Hindlimb muscle (tissue), 1 donor: ENCODE measurements around the gene FERMT2. TPM values are rescaled to one million over a fixed set of nuclear protein-coding genes. Genes with fewer than 3 reads are reported as not detected.
"Not testable (repeated sequence)": the region's sequence is repeated elsewhere in the genome, so short reads cannot be mapped to it uniquely, and the experiment has no call there.

Experiments
- DNase-seq: peaks from one replicate; pipeline ENCODE4 v3.0.0-alpha.2; 2013
- polyA plus RNA-seq: library from polyadenylated mRNA; unstranded; fragments of 120-200 nt; gene quantifications from one replicate; pipeline ENCODE4 v1.2.1, GENCODE V29; 2013; ENCODE audit not compliant: insufficient read length

FERMT2 gene
- polyA plus RNA-seq, 1 donor, result 80.5 TPM

- no peak for DNase-seq
Measured at GRCh38 chr14:52939427-52939826, 11.4 kb downstream of the FERMT2 start.

GRCh38 chr14:52937869-52938268 is 13.0 kb downstream of the FERMT2 start:
- DNase-seq, result no peak

GRCh38 chr14:52937306-52937705 is 13.5 kb downstream of the FERMT2 start:
- DNase-seq, result no peak

- DNase-seq, result no peak
Measured at GRCh38 chr14:52936437-52936836, 14.4 kb downstream of the FERMT2 start.

- no peak for DNase-seq
Measured at GRCh38 chr14:52935833-52936232, 15.0 kb downstream of the FERMT2 start.

- DNase-seq, result no peak
Measured at GRCh38 chr14:52934762-52935161, 16.1 kb downstream of the FERMT2 start.

- DNase-seq, result no peak
Measured at GRCh38 chr14:52929192-52929807, 21.6 kb downstream of the FERMT2 start.

GRCh38 chr14:52926953-52927352 is 23.9 kb downstream of the FERMT2 start:
- no peak for DNase-seq

- DNase-seq, result no peak
Measured at GRCh38 chr14:52923902-52924575, 26.8 kb downstream of the FERMT2 start.

GRCh38 chr14:52922656-52923055 is 28.2 kb downstream of the FERMT2 start:
- DNase-seq, result no peak

- DNase-seq, result no peak
Measured at GRCh38 chr14:52922059-52922458, 28.8 kb downstream of the FERMT2 start.

- DNase-seq, result not testable (repeated sequence)
Measured at GRCh38 chr14:52920411-52920810, 30.4 kb downstream of the FERMT2 start.

- no peak for DNase-seq
Measured at GRCh38 chr14:52919971-52920370, 30.9 kb downstream of the FERMT2 start.

- DNase-seq, result peak; percentile 36
Measured at GRCh38 chr14:52918486-52918885, 32.4 kb downstream of the FERMT2 start.

GRCh38 chr14:52917735-52918134 is 33.1 kb downstream of the FERMT2 start:
- no peak for DNase-seq

- no peak for DNase-seq
Measured at GRCh38 chr14:52914295-52914694, 36.6 kb downstream of the FERMT2 start.

- DNase-seq, result no peak
Measured at GRCh38 chr14:52913271-52913670, 37.6 kb downstream of the FERMT2 start.

GRCh38 chr14:52911904-52912303 is 38.9 kb downstream of the FERMT2 start:
- no peak for DNase-seq

GRCh38 chr14:52910572-52910971 is 40.3 kb downstream of the FERMT2 start:
- peak; percentile 26 for DNase-seq

- DNase-seq, result no peak
Measured at GRCh38 chr14:52907949-52908348, 42.9 kb downstream of the FERMT2 start.

- DNase-seq, result no peak
Measured at GRCh38 chr14:52906141-52906601, 44.7 kb downstream of the FERMT2 start.

- DNase-seq, result no peak
Measured at GRCh38 chr14:52902971-52903619, 47.8 kb downstream of the FERMT2 start.

- no peak for DNase-seq
Measured at GRCh38 chr14:52901357-52901980, 49.4 kb downstream of the FERMT2 start.
